ENCODE results near the gene KBTBD4.
"Not testable (repeated sequence)": the region's sequence is repeated elsewhere in the genome, so short reads cannot be mapped to it uniquely, and the experiment has no call there.

The KBTBD4 gene

GRCh38 chr11:47534704-47535251 lies 44.0 kb downstream of the KBTBD4 start:
- Mint-ChIP-seq H3K27me3 (ENCODE audit: low read depth) (no peaks in the 10 kb centered on the region), H3K36me3 (ENCODE audit: low read depth) (peaks cover 12% of the 10 kb centered on the region), H3K4me3 (no peak overlapping the region), H3K27ac (no peak overlapping the region), H3K9me3 (no peaks in the 10 kb centered on the region), H3K4me1 (ENCODE audit: low read depth) (peaks cover 9% of the 10 kb centered on the region)
- no peak for DNase-seq (ENCODE audit: low spot score)

DNA sequence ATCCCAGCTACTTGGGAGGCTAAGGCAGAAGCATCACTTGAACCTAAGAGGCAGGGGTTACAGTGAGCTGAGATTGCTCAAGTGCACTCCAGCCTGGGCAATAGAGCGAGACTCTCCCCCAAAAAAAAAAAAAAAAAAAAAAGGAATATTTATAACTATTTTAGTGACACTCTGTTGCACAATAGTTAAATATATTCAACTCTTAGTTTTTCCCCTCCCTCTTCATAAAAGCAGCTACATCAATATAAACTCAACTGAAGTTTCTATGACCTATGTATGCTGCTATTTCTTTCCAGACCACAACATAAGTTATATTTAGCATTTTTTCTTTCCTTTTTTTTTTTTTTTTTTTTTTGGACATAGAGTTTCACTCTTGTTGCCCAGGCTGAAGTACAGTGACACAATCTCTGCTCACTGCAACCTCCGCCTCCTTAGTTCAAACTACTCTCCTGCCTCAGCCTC lies 45.0 kb downstream of the KBTBD4 start:
- DNase-seq (ENCODE audit: low spot score): no peak
- H3K4me3 Mint-ChIP-seq: no peak overlapping the region
- peaks cover 9% of the 10 kb centered on the region for H3K36me3 Mint-ChIP-seq (ENCODE audit: low read depth)
- H3K27me3 Mint-ChIP-seq (ENCODE audit: low read depth): no peaks in the 10 kb centered on the region
- no peak overlapping the region for H3K27ac Mint-ChIP-seq
- H3K9me3 Mint-ChIP-seq: no peaks in the 10 kb centered on the region
- H3K4me1 Mint-ChIP-seq (ENCODE audit: low read depth): peaks cover 7% of the 10 kb centered on the region

- no peak for DNase-seq (ENCODE audit: low spot score)
- peaks cover 9% of the 10 kb centered on the region for H3K4me1 Mint-ChIP-seq (ENCODE audit: low read depth)
- no peak overlapping the region for H3K4me3 Mint-ChIP-seq
- peaks cover 7% of the 10 kb centered on the region for H3K36me3 Mint-ChIP-seq (ENCODE audit: low read depth)
- no peaks in the 10 kb centered on the region for H3K9me3 Mint-ChIP-seq
- H3K27ac Mint-ChIP-seq: no peak overlapping the region
- no peaks in the 10 kb centered on the region for H3K27me3 Mint-ChIP-seq (ENCODE audit: low read depth)
Measured at GRCh38 chr11:47532597-47533213, 46.1 kb downstream of the KBTBD4 start.

GRCh38 chr11:47531666-47532065 lies 47.1 kb downstream of the KBTBD4 start:
- Mint-ChIP-seq H3K9me3 (no peaks in the 10 kb centered on the region), H3K36me3 (ENCODE audit: low read depth) (peaks cover 5% of the 10 kb centered on the region), H3K27me3 (ENCODE audit: low read depth) (no peaks in the 10 kb centered on the region), H3K4me1 (ENCODE audit: low read depth) (peaks cover 9% of the 10 kb centered on the region), H3K4me3 (no peak overlapping the region), H3K27ac (no peak overlapping the region)
- DNase-seq (ENCODE audit: low spot score): no peak

DNA sequence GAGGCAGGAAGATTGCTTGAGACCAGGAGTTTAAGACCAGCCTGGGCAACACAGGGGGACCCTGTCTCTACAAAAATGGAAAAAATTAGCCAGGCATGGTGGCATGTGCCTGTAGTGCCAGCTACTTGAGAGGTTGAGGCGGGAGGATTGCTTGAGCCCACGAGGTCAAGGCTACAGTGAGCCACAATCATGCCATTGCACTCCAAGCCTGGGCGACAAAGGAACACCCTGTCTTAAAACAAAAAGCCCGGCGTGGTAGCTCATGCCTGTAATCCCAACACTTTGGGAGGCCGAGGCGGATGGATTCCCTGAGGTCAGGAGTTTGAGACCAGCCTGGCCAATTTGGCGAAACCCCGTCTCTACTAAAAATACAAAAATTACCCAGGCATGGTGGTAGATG lies 48.0 kb downstream of the KBTBD4 start:
- not testable (repeated sequence) for H3K36me3 Mint-ChIP-seq (ENCODE audit: low read depth); H3K4me3 Mint-ChIP-seq; H3K27ac Mint-ChIP-seq; DNase-seq (ENCODE audit: low spot score); H3K9me3 Mint-ChIP-seq; H3K27me3 Mint-ChIP-seq (ENCODE audit: low read depth)
- H3K4me1 Mint-ChIP-seq (ENCODE audit: low read depth): peaks cover 17% of the 10 kb centered on the region

GRCh38 chr11:47529951-47530350 lies 48.8 kb downstream of the KBTBD4 start:
- Mint-ChIP-seq H3K4me1 (ENCODE audit: low read depth) (peaks cover 23% of the 10 kb centered on the region), H3K27ac (no peak overlapping the region), H3K4me3 (no peak overlapping the region), H3K27me3 (ENCODE audit: low read depth) (no peaks in the 10 kb centered on the region), H3K36me3 (ENCODE audit: low read depth) (peaks cover 1% of the 10 kb centered on the region), H3K9me3 (no peaks in the 10 kb centered on the region)
- DNase-seq (ENCODE audit: low spot score): no peak

- Mint-ChIP-seq H3K27me3 (ENCODE audit: low read depth) (no peaks in the 10 kb centered on the region), H3K4me3 (no peak overlapping the region), H3K27ac (no peak overlapping the region), H3K36me3 (ENCODE audit: low read depth) (no peaks in the 10 kb centered on the region), H3K9me3 (no peaks in the 10 kb centered on the region), H3K4me1 (ENCODE audit: low read depth) (peaks cover 41% of the 10 kb centered on the region)
- no peak for DNase-seq (ENCODE audit: low spot score)
Measured at GRCh38 chr11:47527186-47527585, 51.6 kb downstream of the KBTBD4 start.

DNA sequence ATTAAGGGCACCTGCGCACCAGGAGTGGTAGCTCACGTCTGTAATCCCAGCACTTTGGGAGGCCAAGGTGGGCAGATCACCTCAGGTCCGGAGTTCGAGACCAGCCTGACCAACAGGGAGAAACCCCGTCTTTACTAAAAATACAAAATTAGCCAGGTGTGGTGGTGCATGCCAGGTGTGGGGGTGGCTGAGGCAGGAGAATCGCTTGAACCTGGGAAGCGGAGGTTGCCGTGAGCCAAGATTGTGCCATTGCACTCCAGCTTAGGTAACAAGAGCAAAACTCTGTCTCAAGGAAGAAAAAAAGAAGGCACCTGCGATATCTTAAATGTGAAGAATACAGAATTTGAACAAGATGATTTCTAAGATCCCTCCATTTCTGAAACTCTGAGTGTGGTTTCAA lies 52.7 kb downstream of the KBTBD4 start:
- H3K27ac Mint-ChIP-seq; H3K27me3 Mint-ChIP-seq (ENCODE audit: low read depth); DNase-seq (ENCODE audit: low spot score); H3K36me3 Mint-ChIP-seq (ENCODE audit: low read depth); H3K4me3 Mint-ChIP-seq; H3K9me3 Mint-ChIP-seq: not testable (repeated sequence)
- peaks cover 44% of the 10 kb centered on the region for H3K4me1 Mint-ChIP-seq (ENCODE audit: low read depth)

DNA sequence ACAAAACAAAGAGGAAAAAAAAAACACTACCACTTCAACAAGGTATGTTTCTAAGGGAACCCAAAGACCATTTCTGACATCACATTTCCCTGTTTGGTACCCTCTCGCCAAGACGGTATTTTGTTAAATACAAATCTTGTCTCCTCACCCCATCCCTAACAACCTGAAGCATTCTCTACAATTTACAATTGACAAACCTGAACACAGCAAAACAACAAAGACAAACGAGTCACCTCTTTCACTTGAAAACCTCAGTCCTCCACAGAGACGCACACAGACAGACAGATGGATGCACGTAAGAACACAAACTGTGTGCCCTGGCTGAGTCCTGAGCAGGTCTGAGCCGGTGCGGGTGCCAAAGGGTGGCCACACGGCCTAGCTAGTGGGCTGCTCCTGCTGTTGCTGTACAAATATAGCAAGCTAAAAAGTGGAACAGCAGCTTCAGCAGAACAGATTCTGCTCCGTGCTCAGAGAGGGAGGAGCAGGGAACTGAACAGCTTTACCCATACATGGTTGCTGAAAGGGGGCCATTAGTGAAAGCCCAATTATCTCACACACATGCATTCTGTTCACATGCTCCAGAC lies 54.4 kb downstream of the KBTBD4 start:
- no peak for DNase-seq (ENCODE audit: low spot score)
- H3K36me3 Mint-ChIP-seq (ENCODE audit: low read depth): no peaks in the 10 kb centered on the region
- H3K4me1 Mint-ChIP-seq (ENCODE audit: low read depth): peaks cover 43% of the 10 kb centered on the region
- H3K4me3 Mint-ChIP-seq: peak overlapping the region; percentile 31
- peak overlapping the region; percentile 67 for H3K27ac Mint-ChIP-seq
- no peaks in the 10 kb centered on the region for H3K9me3 Mint-ChIP-seq
- no peaks in the 10 kb centered on the region for H3K27me3 Mint-ChIP-seq (ENCODE audit: low read depth)

GRCh38 chr11:47523490-47524225 lies 55.1 kb downstream of the KBTBD4 start:
- DNase-seq (ENCODE audit: low spot score): no peak
- no peaks in the 10 kb centered on the region for H3K9me3 Mint-ChIP-seq
- no peaks in the 10 kb centered on the region for H3K27me3 Mint-ChIP-seq (ENCODE audit: low read depth)
- H3K27ac Mint-ChIP-seq: peak overlapping the region; percentile 68
- H3K4me3 Mint-ChIP-seq: peak overlapping the region; percentile 31
- H3K36me3 Mint-ChIP-seq (ENCODE audit: low read depth): no peaks in the 10 kb centered on the region
- peaks cover 46% of the 10 kb centered on the region for H3K4me1 Mint-ChIP-seq (ENCODE audit: low read depth)
